ENCODE measurements around the gene MRPL34.

MRPL34 gene

GRCh38 chr19:17304386-17305215, 1.1 kb upstream of the MRPL34 start:
- DNase-seq (ENCODE audit: insufficient read length, low spot score) (no peak), FAIRE-seq (no peak)
- TF ChIP-seq CTCF (IDR thresholded peaks at IDR 0.05; ENCODE audit: insufficient read depth, missing control alignments): no peak

GRCh38 chr19:17305216-17305516, 506 bp upstream of the MRPL34 start:
- DNase-seq (ENCODE audit: insufficient read length, low spot score): no peak
- no peak for TF ChIP-seq CTCF (IDR thresholded peaks at IDR 0.05; ENCODE audit: insufficient read depth, missing control alignments)
- no peak for FAIRE-seq

GRCh38 chr19:17306285-17306714, 628 bp downstream of the MRPL34 start:
- no peak for TF ChIP-seq CTCF (IDR thresholded peaks at IDR 0.05; ENCODE audit: insufficient read depth, missing control alignments)
- FAIRE-seq (no peak), DNase-seq (ENCODE audit: insufficient read length, low spot score) (no peak)

- no peak for FAIRE-seq
- no peak for TF ChIP-seq CTCF (IDR thresholded peaks at IDR 0.05; ENCODE audit: insufficient read depth, missing control alignments)
- no peak for DNase-seq (ENCODE audit: insufficient read length, low spot score)
Observed at GRCh38 chr19:17307876-17308377, 2.3 kb downstream of the MRPL34 start.

GRCh38 chr19:17309198-17309964, 3.7 kb downstream of the MRPL34 start, which contains the start of gene DDA1:
TSS of gene DDA1 (plus strand) at chr19:17309563. CDS start at chr19:17309655, 92 bp downstream.
- FAIRE-seq: peak; percentile 55
- no peak for TF ChIP-seq CTCF (IDR thresholded peaks at IDR 0.05; ENCODE audit: insufficient read depth, missing control alignments)
- DNase-seq (ENCODE audit: insufficient read length, low spot score): peak; percentile 99

- FAIRE-seq: no peak
- no peak for TF ChIP-seq CTCF (IDR thresholded peaks at IDR 0.05; ENCODE audit: insufficient read depth, missing control alignments)
Observed at GRCh38 chr19:17309965-17310461, 4.3 kb downstream of the MRPL34 start.

More at GRCh38 chr19:17309965-17310461, 4.3 kb downstream of the MRPL34 start:
- DNase-seq (ENCODE audit: insufficient read length, low spot score): no peak
